ENCODE measurements around the gene GRIN2C.

DNA sequence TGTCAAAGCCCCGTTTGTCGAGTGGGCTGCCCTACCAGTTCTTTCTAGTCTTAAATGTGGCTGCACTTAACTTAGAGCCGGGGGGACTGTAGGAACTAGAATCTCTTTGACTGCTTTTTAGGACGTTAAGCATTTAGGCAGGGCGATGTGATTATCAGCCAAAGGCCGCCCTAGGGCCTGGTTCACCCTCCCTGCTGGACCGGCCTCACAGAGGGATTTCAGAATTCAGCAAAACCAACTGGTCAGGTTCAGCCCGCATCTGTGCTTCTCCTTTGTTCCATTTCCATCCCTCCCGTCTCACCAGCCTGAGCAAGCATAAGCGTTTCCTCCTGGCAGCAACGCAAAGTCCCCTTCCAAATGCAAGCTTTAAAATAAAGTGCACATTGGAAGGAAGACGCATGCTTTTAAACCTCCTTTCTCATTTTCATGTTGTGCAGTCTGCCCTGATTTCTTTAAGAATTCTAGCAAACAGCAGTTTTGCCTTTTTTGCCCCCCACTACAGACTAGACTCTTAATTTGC, 67.0 kb downstream of the GRIN2C start:
- TF ChIP-seq POLR2AphosphoS5 (IDR thresholded peaks at IDR 0.05; ENCODE audit: borderline replicate concordance, low read depth, low read length) = no peak
- no peak for TF ChIP-seq EZH2 (IDR thresholded peaks at IDR 0.05)

All from SK-N-MC (cell line).